ENCODE data around the gene SLC7A8.

DNA sequence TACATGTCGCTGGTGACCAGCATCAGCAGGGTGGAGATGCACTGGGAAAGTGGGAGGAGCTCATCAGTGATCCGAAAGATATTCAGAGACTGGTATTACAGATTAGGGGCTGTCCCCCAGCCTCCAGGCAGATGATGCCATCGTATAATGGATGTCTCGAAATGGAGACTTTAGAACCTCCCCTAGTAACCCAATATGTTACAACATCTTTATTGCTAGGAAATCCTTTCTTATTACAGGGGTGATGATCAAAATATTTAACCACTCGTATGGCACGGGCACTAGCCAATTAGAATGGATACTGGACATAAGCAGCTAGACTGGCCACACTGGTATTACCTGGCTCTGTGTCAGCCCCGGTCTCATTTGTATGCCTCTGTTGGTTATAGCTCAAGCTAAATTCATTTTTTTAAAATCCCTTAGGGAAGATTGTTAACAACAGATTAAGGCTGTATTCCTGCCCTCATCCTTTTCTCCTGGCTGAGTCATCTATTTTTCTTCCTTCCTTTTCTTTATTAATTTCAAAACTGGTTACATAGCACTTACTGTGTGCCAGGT, 53.6 kb downstream of the SLC7A8 start:
- TF ChIP-seq CTCF (IDR thresholded peaks at IDR 0.05; ENCODE audit: low read depth, low read length, poor library complexity, severe bottlenecking) (no peak), EZH2phosphoT487 (IDR thresholded peaks at IDR 0.05; ENCODE audit: borderline replicate concordance, low read length) (no peak)

Data from DOHH2 (cell line).